Suppressor macrophage (primary cell): Measurements from ENCODE around the gene FSD1.
"Not testable (repeated sequence)": the region's sequence is repeated elsewhere in the genome, so short reads cannot be mapped to it uniquely, and the experiment has no call there.

Experiments used
- DNase-seq, 4 experiments: peaks; one replicate each; pipeline ENCODE4 v3.0.0-alpha.2; 2020 to 2022

The FSD1 gene

DNA sequence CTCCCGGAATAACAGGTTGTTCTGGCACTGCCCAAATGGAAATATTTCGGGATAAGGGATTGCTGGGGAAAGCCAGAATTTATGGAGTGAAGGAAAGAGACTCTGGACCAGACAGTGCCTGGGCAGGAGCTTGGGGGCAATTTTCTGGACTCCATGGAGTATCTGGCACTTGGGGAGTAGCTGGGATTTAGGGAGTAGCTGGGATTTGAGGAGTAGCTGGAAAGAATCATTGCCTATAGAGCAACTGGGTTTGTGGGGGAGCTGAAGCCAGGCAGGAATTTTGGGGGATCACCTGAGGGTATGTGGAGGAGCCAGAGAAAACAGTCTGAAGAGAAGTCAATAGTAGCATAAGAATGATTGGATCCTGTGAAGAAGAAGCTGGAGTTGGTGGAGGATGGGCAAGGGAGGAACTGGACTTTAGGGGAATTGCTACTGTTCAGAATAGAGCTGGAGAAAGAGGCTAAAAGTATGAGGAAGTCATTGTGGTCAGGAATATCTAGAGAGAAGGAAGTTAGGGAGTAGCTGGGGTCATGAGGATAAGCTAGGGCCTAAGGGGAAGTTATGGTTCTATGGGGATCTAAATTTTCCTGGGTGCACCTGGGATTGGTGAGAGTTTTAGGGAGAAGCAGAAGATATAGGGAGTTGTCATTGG lies 14.8 kb downstream of the FSD1 start:
- DNase-seq, result peak; percentile 60 to 83 (median 72)

DNA sequence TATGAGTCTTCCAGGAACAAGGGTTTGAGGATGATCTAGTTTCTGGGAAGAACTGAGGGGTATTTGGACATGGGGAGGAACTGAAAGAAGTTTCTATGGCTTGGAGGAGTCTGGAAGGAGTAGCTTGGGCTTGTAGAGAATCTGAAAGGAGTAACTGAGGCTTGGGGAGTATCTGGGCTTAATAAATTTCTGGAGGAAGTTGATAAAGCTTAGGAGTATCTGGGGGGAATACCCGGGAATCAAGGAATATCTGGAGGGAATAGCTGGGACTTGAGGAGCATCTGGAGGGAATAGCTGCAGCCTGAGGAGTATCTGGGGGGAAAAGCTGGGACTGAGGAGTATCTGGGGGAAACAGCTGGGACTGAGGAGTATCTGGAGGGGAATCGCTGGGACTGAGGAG lies 16.0 kb downstream of the FSD1 start:
- no peak for DNase-seq

DNA sequence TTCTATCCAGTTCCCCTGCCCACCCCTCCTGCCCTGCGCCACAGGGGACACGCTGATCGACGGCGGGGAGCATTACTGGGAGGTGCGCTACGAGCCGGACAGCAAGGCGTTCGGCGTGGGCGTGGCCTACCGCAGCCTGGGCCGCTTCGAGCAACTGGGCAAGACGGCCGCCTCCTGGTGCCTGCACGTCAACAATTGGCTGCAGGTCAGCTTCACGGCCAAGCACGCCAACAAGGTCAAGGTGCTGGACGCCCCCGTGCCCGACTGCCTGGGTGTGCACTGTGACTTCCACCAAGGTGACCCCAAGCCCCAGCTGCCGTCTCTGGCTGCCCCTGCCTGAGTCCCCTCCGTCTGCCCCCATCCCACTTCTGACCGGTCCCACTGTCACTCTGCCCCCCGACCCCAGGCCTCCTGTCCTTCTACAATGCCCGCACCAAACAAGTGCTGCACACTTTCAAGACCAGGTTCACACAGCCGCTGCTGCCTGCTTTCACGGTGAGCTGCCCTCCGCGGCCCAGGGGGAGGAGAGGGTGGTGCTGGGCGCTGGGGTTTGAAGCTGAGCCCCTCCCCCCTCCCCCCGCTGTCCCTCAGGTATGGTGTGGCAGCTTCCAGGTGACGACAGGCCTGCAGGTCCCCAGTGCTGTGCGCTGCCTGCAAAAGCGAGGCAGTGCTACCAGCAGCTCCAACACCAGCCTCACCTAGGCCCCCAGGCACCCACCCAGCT lies 18.7 kb downstream of the FSD1 start:
- DNase-seq, result no peak

DNA sequence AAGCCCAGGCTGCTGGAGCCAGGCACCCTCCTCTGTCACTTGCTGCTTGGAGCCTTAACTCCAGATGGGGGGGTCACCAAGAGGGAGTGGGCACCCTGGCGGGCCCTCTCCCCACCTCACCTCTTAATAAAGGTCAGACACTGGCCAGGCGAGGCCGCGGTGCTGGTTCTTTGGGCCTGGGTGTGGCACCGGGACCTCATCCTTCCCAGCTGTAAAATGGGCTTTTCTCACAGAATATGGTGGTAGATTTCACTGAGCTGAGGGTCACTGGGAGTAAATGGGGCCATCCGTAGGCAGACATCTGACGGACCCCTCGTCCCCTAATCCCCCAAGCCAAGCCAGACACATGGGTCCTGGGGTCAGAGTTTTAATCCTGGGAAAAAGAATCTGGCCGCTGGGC lies 19.3 kb downstream of the FSD1 start:
- no peak for DNase-seq

DNA sequence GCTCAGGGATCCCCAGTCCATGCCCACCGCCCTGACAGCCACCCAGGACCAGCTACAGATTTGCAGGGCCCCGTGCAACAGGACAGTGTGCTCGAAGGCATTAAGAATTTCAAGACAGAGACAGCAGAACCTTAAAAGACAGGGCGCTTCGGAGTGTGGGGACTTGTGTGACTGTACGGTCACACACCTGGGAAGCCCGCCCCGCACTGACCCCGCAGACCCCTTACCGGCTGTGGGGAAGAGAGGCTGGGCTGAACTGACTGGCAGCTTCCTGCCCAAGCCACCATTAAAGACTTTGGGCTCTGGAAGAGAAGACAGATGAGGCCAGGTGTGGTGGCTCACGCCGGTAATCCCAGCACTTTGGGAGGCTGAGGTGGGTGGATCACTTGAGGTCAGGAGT lies 19.8 kb downstream of the FSD1 start:
- DNase-seq, result no peak

DNA sequence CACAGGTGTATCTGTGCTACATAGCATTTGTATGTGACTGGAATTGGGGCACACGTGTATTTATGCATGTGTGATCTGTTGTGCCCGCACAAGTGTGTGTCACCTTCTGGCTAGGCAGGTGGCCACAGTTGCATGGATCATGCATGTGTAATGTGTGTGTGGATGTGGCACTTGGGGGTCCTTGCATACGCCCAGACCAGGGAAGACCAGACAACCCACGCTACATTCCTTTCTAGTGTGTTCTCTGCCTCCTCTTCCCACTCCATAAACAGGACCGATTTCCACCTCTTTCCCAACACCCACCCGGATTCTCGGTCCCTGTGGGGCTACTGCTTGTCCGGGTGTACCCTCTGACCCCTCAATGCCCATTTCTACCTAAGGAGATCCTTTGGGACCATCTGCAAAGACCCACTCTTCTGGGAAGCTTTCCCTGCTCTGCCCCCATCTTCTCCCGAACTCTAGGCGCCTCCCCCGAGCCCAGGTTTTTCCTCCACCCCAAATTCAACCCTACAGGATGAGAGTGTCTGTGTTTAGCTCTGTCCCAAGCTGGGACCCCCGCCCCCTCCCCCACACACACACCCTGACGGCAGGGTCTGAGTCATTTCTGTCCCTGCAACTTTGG lies 21.9 kb downstream of the FSD1 start:
- DNase-seq, result no peak

DNA sequence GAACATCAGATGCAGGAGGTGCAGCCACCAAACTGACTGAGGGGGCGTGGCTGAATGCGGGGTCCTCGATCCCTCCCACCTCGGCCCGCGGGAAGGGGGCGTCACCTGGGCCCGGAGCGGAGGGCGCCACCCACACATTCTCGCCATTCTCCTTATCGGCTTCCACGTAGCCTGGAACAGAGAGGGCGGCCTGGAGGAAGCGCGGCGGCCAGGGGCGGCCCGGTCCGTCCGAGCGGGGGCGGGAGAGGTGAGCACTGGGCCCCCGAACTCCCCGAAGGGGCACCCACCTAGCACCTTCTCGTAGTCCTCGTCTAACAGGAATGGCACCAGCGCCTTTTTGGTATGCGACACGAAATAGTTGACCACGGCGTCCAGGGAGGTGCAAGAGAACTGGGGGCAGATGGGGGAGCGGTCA lies 22.4 kb downstream of the FSD1 start:
- no peak for DNase-seq

DNA sequence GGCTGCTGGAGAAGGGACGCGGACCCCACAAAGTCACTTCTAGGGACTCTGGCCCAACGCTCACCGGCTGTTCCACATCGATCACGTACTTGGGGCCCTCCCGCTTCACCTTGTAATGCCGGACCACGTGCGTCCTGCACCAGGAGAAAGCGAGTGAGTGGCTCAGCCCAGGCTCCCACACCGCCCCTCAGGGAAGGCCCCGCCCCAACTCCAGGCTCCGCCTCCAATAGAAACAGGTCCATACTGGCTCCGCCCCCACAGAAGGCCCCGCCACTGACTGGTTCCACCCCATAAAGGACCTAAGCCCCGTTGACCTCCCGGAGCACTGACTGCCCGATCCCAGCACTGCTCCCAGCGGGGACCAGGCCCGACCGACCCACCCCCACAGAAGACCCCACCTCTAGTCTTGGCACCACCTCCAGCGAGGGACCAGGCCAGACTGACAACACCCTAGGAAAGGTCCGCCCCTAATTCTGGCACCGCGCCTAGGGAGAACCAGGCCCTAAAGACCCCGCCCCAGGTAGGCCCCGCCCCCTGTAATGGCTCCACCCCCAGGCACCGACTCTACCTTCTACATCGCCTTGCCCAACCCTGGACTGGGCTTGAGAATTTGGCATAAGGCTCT lies 23.0 kb downstream of the FSD1 start:
- peak; percentile 34 to 68 (median 53) for DNase-seq

DNA sequence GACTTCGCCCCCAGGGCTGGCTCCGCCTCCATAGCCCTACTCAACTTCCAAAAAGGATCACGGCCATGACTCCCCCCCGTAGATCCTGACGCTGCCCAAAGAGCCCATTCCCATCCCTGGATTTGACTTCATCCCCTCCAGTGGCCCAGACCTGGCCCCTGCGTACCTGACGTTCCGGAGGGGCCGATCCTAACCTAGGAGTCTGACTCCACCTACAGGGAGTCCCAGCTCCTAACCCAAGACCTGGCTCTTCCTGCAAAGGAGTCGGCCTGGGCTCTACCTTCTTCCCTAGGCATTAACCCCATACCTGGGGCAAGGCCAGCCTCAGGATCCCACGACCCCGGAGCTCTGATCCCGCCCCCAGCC lies 23.5 kb downstream of the FSD1 start:
- DNase-seq, result no peak

DNA sequence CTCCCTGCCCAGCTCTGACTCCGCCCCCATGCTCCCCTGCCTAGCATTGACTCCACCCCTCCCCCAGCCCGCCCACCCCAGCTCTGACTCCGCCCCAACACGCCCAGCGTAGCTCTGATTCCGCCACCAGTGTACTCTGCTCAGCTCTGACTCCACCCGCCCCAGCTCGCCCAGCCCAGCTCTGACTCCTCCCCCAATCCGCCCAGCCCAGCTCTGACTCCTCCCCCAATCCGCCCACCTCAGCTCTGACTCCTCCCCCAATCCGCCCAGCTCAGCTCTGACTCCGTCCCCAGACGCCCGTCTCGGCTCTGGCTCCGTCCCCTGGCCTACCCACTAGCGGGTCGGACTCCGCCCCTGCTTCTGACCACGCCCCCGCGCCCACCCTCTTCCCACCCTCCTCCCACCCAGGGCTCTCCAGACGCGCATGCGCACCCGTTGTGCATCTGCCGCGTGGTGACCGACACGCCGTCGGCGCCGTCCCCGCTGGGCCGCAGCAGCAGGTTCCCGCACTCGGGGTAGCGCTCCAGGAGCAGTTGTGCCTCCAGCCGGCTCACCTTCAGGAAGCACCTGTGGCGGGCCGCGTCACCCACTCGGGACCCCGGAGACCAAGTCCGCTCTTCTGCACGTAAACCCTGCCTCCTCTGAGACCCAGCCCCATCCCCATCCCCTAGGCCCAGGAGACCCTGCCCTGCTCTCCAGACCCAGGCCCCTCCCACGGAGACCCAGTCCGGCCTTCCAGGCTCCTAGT lies 24.0 kb downstream of the FSD1 start:
- peak; percentile 78 to 94 (median 94) for DNase-seq

DNA sequence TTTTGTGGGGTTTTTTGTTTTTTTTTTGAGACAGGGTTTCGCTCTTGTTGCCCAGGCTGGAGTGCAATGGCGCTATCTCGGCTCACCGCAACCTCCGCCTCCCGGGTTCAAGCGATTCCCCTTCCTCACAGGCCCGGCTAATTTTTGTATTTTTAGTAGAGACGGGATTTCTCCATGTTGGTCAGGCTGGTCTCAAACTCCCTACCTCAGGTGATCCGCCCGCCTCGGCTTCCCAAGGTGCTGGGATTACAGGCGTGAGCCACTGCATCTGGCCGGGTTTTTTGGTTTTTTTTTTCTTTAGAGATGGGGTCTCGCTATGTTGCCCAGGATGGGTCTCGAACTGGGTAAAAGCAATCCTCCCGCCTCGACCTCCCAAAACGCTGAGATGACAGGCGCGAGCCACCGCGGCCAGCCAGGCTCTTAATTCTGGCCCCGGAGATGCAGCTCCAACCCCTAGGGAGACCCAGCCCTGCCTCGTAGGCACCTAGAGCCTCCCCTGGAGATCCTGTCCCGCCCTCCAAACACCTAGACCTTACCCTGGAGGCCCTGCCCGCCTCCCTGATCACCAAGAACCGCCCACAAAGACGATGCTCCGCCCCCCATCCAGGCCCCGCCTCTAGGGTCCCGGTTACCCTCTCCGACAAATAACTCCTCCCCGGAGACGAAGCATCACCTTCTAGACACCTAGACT lies 24.7 kb downstream of the FSD1 start:
- not testable (repeated sequence) for DNase-seq

DNA sequence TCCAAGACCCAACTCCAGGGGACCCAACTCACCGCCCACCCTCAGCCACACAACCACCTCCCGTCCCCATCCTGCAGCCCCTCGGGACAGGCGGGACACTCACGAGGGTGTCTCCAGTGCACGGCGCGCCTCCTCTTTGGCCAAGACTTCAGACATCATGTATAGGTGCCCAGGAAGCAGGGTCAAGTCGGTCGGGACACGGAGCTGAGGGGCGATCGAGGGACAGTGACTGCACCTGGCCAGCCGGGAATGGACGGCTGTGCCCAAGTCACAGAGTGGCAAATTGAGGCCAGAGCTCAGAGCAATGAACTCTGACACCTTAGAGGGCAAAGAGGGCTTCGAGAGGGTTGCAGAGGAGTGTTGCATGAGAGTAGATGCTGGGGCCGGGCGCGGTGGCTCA lies 25.5 kb downstream of the FSD1 start:
- no peak for DNase-seq

DNA sequence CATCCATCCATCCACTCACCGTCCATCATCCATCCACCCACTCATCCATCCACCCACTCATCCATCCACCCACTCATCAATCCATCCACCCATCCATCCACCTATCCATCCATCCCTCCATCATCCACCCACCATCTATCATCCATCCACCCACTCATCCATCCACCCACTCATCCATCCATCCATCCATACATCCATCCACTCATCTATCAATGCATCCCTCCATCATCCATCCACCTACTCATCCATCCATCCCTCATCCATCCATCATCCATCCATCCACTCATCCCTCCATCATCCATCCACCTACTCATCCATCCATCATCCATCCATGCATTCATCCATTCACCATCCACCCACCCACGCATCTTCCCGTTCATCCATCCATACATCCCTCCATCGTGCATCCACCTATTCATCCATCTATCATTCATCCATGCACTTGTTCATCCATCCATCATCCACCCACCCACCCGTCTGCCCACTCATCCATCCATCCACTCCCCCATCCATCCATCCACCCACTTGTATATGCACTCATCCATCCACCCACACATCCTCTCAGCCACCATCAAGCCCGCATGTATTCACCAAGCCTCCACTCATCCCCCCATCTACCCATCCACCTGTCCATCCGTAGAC lies 30.7 kb downstream of the FSD1 start:
- DNase-seq, result no peak

DNA sequence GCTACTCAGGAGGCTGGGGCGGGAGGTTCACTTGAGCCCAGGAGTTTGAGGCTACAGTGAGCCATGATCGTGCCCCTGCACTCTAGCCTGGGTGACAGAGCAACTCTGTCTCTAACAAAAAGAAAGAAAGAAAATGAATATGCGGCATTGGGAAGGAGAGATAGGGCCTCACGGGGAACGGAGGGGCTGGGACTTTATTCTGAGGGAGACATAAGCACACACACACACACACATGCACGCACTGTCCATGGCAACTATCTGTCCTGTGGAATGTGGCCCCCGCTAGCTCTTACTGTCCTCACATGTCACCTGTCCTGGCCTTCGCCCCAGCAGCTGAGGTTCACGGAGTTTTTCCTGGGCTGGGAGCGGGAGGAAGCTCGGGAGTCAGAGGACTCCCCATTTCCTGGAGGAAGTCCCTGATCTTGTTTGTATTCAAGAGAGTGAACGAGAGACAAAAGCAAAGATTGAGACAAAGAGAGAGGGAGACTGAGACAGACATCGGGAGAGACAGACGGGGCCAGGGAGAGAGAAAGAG lies 33.6 kb downstream of the FSD1 start:
- no peak for DNase-seq

DNA sequence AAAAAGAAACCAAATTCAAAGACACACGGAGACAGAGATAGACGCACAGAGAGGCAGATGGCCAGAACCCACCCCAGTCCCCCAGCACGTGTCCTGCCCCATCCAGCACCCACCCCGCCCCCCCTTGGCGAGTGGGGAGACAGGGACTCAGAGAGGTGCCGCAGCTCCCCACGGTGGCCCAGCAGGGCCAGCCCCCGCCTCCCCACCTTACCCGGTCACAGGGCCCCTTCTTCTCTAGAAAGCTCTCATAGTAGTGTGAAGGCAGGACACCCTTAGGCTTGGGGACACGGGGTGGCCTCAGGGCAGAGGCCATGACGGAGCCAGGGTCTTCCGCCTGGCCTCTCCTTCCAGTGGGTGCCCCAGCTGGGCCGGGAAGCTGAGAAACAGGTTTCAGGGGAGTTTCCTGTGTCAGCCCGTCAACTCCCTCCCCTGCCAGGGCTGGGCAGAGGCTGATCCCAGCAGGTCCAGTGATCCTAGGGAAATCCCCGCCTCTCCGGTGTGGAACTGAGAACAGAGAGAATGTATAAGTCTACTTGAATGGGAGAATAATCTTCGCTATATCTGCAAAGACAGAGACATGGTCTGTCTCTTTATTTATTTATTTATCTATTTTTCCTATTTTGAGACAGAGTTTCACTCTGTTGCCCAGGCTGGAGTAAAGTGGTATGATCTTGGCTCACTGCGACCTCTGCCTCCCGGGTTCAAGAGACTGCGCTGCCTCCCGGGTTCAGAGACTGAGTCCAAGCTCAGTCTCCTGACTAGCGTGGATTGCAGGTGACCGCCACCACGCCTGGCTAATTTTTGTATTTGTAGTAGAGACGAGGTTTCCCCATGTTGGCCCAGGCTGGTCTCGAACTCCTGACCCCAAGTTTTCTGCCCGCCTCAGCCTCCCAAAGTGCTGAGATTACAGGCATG lies 34.3 kb downstream of the FSD1 start, which contains the start of gene STAP2:
Gene STAP2, minus strand, starts transcription at position 387 of the 915 bp plus-strand sequence. Its CDS starts 74 bp downstream, at position 313.
- DNase-seq, result no peak

DNA sequence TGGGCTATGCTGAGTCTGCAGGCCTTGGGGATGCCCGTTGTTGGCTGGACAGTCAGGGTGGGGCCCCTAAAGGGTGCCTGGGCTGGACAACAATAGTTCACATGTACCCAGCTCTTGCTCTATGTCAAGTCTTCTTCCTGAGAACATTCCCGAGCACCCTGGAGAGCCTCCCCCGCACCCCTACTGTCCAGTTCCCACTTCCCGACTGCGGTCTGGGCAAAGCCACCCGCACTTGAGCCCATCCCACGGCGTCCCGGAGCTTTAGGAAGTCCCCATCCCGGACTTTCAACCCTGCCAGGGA lies 37.9 kb downstream of the FSD1 start:
- no peak for DNase-seq

DNA sequence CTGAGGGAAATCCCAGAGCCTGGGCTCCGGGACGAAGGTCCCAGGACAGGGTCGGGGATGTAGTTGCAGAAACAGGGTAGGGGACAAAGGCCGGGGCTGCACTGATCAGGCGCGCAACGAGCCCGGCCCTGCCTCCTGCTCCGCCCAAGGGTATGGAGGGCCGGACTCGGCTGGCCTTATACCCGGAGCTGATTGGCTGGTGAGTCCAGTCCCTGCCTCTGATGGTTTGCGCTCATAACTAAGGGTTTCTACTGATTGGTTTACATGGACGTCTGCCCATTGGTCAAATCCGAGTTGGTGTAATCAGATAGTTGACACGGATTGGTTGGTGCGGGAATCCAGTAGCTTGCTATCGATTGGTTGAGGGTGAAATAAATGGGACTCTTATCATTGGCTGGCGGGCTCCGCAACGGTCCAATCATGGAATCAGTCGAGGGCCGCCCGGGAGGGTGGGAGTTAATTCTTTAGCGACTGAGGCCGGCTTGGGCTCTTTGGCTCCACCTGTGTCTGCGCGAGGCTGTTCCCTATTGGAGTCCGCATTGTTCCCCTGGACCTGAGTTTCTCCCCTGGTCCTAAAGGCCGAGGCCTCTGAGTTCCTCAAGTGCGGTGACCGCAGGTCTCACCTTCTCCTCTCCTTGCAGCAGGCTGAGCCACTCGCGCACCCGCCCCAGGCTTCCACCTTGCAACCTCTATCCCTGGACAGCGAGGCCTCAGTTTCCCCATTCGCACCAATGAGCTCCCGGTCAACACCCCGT lies 38.4 kb downstream of the FSD1 start:
- DNase-seq, result peak; percentile 97 to 100 (median 99)

DNA sequence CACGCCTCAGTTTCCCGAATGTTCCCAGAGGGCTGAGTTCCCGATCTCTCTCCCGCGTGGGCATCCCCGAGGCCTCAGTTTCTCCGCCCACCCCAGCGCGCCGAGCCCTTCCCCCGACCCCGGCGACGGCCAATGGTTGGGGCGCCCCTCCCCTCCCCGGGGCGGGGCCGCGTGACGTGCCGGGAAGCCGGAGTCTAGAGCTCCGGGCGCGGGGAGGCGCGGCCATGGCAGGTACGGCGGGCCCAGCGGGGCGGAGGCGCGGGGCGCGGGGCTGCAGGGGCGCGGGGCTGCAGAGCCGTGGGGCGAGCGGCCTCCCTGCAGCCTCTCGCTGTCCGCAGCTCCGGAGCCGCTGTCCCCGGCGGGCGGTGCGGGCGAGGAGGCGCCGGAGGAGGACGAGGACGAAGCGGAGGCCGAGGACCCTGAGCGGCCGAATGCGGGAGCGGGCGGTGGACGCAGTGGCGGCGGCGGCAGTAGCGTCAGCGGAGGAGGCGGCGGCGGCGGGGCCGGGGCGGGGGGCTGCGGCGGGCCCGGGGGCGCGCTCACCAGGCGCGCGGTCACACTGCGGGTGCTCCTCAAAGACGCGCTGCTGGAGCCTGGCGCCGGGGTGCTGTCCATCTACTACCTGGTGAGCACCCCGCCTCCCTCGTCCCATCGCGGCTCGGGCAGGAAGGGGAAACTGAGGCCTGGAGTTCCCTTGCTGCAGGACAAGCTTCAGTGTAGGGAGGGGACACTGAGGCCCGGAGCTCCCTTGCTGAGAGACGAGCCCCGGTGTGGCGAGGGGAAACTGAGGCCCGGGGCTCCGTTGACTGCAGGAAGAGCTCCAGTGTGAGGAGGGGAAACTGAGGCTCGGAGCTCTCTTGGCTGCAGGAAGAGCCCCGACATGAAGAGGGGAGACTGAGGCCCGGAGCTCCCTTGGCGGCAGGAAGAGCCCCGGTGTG lies 39.2 kb downstream of the FSD1 start, which contains the start of gene MPND:
Gene MPND, plus strand, starts transcription at position 193 of the 938 bp plus-strand sequence. Its CDS starts 32 bp downstream, at position 225.
- peak; percentile 89 to 97 (median 92) for DNase-seq
